OCI-M2 (cell line): ENCODE results near the gene FBXW8.

Source experiments
- DNase-seq: peaks from one replicate; lab custom pipeline; 2025; ENCODE audit not compliant: unreplicated experiment; lab: John Stamatoyannopoulos, UW

FBXW8 gene

DNA sequence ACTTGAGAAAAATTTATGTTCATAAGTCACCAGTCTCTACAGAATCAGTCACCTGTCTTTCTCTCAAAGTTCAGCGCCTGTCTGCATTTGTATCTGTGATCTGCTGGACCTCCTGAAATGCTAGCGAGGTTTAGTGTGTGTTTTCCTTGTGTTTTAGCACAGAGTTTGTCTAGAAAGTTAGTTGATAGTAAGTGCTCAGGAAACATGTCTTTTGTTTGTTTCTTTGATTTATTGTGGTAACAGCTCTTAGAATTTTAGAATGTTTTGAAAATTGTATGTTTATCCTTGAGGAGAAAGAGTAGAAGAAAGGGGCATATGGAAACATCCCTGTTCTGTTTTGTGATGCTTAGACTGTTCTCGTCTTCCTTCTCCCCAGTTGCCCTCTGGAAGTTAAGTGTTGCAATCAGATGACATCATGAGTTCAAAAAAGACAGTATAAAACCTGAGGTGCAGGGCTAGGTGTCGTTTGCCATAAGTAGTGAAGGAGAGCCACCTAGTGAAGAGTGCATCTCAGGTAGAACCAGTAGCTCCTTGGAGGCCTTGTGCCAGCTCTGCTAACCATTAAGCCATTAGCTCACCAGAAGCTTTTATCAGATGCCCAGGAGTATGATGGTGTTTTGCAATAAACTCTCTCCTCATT, 44.8 kb downstream of the FBXW8 start:
- DNase-seq = no peak

DNA sequence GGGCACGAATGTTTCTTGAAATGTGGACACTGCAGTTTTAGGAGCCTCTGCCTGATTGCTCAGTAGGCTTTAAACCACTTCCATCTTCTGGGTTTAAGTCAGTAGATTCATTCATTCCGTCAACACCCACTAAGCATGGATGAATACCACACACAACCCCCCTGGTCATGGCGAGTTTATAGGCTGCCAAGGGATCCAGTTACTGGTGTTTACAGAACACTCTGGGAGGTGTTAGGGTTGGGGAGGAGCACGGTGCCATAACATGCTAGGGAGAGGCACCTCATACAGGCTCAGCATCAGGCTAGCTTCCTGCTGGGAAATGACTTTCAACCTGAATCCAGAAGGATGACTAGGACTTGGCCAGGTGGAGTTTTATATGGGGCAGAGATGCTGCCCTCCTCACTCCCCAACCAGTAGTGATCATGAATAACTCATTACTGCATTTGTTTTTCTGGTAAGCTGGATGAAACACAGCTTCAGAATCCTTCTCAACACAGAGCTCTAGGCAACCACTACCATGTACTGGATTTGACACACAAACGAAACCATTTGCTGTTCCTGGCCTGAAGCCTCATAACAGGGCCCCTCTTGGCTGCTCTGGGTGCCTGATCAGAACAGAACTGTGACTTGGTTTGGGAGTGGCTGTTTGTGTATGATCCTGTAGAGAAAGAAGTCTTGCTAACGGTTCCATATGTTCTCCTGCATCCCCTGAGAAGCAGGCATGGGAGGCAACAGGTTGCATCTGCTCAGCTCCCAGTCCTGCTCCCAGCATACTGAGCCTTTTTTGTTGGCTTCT, 47.9 kb downstream of the FBXW8 start:
- DNase-seq = no peak

DNA sequence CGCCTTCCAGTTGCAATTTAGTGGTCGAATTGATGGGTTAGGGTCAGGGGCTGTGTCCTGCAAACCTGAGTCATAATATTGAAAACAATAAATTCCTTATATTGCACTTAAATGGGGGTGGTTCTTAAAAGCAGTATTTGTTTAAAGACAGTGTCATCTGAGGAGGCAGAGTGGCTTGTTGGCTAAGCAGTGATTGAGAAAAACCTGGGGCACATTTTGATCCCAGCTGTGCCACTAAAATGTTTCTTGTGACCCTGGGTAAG, 48.4 kb downstream of the FBXW8 start:
- DNase-seq = no peak

DNA sequence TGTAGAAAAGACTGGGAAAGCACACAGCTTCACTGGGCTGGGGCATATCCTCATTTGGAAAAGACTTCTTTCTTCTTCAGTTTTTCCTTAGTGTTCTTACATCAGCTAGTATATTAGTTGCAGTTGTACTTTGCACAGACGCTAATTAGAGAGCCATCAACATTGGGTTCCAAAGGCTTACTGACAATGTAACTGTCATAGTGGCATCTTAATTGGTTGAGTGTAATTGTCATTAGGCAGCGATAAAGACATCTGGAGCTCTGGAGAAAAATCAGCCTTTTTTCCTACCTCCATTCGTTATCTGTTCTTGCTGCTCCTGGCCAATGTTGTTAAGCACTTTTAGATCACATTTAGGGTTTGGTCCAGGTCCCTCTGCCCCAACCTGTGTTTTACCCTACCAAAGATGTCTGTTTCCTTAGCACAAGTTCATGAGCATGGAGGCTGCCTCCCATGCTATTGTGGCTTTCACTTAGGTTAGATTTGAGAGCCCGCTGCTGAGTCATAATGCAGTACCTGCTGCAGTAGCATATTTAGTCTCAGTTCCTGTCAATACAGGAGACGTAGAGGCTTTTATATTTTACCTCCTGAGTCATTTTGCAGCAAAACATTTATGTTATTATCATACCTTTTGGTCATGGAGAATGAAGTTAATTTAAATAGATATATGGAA, 49.2 kb downstream of the FBXW8 start:
- no peak for DNase-seq

DNA sequence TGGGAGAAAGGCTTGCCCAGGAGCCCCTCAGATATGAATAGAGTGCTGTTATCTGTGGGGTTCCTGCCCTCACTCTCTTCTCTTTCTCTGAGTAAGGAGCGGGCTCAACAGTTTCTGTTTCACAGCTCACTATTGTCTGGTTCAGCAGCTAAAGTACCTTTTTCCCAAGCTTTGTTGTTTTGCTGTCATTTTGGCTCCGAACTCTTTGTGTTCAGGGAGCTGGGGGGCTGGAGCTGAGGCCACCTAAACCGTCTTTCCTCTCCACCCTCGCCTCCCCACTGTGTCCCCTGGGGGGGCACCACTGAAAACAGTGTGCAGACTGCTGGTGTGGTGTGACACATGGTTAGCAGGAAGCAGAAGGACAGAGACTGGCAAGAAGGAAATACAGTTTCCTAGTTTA, 51.4 kb downstream of the FBXW8 start:
- DNase-seq = no peak

DNA sequence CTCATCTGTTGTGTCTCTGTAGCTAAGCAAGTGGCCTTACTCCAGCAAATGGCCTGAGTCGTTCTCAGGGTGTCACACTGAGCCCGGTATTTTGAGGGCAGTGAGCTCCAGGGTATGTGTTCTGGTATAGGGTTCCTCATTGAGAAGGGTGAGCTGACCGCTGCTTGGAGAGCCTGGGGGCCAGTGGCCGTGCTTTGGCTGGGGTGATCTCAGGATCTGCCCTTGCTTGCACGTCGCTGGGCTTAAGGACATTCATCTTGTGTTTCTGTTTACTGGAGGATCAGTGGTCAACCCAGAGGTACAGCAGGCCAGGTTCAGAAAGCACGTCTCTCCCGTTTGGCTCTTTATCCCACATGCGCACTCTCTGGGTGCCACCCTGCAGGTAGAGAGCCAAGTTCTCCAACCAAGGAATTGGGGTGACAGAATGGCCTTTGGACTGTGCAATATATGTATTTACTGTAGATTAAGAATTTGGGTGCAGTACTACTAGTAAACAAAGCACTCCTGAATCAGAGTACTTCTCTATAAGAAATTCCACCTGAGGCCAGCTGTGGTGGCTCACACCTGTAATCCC, 52.1 kb downstream of the FBXW8 start:
- no peak for DNase-seq

DNA sequence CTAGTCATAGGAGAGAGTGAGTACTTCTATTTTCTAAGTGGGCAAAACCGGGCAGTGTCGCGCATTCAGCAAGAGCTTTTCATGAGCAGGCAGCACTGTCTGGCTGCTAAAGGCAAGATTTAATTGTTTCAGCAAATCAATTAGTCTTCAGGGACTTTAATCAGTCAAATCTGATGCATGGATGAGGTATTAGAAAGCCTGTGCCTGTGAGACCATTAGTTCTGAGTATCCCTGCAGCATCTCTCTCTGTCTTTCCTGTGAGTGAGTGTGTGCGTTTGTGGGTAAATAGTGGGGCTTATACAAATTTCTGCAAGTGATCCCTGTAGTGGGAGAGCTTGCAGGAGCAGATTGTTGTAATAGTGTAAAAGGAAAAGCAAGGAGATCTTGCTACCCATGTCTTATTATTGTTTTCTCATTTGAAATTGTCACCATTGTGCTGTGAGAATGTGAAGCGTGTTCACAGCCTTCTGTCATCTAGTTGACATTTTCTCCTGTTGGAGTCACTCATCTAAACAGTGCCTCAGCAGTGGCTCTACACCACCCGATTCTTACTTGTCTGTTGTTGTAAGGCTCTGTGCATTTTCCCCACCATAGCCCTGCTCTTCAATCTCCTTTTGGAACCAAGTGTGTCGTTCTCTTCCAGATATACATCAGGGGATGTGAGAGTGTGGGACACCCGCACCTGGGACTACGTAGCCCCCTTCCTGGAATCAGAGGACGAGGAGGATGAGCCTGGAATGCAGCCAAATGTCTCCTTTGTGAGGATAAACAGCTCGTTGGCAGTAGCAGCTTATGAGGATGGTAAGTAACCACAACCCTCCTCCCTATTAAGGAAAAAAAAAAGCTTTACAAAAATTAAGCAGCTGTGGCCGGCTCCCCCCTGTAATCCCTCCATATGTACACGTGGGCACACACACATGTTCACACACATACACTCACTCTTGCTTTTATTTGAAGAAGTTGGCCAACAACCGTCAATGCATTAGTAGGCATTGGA, 53.6 kb downstream of the FBXW8 start:
- DNase-seq = no peak

DNA sequence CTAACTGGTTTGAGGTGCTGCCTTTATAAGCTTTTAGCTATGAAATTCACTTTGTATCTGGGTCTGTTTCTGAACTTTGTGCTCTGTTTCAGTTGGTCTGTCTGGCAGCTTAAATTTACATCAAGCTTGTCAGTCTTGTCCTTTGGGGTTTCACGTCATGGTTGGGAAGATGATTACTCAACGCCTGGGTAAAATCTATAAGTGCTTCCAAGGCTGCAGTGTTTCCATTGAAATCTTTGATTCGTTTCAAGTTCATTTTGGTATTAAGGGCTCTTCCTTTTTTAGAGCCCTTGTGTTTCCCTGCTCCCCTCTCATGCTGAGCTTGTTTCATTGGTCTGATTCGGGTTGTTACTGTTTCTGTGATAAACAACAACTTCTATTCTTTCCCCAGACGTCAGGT, 58.2 kb downstream of the FBXW8 start:
- no peak for DNase-seq

DNA sequence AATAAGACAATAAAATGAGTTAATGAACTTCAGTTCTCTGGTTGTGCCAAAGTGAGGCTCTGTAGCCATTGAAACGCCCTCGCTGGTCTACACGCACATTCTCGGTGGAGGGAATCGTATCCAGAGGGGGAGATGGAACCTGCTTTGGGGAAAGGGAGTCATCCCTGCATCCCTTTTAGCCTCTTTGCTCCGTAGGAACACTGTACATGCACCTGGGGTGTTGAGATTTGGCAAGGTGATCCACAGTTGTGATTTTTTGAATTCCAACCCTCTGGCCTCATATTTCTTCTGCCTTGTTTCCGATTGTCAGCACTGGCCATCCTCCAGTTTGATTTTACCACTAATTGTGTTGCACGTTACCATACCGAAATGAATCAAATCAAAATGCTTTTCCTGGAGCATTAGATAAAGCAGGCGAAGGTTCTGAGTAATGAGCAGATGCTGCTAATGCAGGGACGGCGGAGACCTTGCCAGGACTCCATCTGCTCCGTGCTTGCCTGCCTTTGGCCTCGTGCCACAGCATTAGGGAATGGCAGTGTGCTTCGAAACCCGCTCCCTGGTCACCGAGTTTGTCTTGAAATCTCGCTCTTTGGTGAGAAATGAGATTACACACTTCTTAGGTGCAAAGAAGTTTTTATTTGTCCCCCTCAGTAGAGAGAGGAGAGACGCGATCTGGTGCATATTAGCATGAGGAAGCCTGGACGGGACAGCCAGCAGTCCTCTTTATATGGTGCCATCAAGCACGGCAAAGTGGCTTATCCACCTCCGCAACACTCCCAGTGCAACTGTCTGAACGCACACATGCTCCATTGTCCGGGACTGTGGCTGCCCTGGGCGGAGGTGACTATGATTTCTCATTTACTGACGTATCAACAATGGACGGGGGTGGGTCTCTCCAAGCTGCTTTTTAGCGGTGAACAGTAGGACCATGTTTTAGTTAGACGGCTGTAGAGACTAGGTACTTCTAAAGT, 59.1 kb downstream of the FBXW8 start:
- DNase-seq = no peak

DNA sequence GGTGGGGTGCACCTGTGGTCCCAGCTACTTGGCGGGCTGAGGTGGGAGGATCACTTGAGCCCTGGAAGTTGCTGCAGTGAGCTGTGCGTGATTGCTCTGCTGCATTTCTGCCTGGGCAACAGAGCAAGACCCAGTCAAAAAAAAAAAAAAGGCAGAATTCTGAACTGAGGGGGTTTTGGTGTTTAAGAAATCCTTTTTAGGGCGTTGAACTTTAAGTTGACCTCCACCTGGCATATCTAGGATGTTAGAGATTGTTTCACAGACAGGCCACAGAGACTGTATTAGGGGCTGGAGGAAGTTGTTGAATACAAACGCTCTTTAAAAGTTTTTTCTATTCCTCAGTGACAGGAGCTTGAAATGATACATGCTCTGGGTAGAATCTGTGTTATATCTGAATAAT, 60.5 kb downstream of the FBXW8 start:
- DNase-seq = no peak

DNA sequence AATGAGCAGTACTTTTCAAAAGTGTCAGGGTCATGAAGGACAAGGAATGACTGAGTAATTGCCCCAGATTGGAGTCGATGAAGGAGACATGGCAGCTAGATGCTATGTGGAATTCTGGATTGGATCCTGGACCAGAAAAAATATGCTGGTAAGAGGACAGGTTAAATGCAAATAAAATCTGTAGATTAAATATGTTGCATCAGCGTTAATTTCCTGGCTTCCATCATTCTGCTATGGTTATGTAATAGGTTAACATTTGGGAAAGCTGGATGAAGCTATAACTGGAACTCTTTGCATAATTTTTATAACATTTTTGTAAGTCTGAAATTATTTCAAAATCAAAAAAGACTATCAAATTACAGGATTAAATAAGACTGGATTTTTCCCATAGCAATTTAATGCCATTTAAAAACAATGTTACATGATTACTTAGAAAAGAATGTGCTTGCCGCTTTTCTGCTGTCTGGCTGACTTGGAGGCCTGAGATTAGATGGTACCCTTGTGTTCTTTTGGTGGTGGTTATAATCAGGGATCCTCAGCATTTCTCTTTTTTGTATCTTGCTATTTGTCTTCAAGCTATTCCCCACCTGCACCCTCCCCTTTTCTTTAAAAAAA, 65.1 kb downstream of the FBXW8 start:
- DNase-seq = no peak

DNA sequence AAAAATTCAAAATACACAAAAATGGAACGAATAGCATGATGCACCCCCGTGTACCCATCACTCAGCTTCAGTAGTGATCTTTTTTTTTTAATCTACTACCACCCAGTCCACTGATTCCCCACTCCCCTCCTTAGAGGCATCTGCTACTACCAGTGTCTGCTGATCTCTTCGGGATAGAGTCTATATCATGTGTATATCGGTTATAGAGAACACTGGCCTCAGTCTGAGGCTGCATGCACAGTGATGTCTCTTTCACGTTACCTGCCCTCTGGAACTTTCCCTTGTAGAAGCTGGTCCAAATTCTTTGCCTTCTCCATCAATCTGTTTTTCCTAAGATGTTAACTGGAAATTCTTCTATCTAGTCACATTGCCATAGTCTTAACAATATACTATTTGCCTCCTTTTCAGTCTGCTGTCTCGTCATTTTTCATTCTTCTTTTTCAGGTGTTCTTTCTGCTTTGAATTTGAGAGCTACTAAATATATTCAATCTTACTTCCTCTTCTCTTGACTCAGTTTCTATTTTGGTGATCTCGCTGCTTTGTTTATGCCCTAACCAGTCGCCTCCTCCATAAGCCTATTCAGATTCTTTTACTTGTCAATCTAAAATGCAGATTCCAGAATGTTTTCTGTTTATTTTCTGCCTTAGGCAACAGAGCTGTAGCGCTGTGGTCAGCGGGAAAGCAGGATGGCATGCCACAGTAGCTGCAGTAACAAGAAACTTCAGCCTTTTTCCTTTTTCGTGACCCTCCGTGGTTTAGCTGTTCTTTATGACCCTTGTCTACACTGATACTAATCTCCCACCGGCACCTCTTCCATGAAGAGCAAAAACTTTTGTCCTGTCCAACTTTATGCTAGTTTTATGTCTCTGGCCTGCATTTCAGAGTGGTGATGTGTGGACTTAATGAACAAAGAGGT, 67.0 kb downstream of the FBXW8 start:
- DNase-seq = no peak

DNA sequence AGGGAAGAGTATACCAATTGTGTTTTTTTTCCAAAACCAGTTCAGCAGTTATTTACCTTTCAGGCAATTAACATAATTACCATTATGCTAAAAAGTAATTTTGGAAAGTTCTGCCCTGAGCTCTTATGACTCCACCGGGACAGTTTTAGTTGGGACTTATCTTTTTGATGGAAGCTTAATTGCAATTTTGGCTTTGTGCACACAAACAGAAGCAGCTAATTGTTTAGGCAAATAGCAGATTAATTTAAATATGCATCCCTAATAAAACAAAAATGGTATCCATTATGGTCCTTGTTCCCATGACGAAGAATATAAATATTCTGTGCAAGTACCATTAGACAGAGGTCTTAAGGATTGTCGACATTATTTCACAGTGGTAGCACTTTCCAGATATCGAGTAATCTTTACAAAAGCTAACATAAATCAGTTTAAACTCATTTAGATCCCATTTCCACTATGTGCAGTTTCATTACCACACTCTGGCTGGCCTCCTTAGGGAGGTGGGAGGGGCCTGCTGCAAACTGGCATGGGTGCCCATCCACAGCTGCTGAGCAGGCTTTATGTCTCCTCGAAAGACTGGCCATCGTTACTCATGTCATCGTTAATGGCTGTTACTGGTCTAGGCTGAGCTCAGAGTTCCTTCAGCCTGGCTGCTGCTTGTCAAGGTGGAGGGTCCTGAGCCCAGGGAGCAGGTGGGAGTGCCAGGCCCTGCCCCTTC, 68.2 kb downstream of the FBXW8 start:
- no peak for DNase-seq

DNA sequence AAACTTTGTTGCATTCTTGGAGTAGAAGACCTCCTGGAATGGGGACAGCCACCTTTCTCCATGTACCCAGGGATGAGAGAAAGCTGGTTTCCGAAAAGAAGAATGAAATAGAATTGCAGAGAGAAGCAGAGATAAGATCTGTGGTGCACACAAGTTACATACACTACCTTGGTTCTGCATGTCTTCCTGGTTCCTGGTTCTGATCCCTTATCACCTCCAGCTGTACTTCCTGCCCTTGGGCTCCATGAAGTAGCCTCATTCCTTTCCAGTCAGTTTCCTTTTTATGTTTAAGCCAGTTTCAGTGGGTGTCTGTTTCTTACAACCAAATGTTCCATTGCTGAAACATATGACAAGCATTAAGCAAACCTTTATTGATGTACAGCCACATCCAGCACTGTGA, 69.3 kb downstream of the FBXW8 start:
- DNase-seq = no peak

DNA sequence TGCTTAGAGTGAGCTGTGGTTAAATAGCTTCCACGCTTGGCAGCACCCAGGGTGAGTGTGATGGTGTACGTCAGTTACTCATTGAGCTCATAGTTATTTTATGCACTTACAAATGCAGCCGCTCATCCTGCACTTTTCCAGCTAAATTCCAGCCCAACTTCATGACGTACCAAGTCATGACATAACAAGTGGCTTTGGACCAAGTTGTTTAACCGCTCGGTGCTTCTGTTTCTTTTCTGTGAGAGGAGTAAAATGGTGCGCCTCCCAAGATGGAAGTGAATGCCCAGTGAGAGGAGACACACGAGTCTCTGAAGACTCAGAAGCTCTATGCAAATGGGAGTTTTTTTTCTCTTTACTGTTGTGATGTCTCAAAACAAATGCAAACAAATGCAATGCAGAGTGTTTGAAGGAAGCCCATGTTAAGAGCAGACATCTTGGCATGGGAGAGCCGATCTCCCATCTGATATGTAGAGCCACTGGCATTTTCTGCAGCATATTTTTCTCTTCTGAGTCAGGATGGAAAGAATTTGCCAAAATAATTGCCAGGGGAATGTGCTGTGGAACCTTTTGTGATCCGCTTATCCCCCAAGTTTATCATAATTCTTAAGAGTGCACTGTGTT, 72.2 kb downstream of the FBXW8 start:
- no peak for DNase-seq

DNA sequence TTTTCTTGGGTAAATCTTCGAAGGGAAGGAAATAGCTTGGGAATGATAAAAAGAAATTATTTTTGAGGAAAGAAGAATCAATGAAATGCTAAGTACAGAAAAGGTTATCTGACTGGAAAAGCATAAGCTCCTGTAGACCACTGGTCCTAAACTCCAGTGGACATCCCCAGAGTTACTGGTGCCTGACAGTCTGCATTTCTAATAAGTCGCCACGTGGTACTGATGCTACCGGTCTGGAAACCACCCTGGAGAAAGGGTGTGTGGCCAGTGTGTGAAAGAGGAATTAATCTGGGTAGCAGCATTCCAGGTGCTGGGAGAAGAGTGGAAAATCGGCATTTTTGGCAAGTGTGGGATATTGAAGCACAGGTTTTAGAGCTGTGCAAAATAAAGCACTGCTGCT, 73.3 kb downstream of the FBXW8 start:
- DNase-seq = no peak

DNA sequence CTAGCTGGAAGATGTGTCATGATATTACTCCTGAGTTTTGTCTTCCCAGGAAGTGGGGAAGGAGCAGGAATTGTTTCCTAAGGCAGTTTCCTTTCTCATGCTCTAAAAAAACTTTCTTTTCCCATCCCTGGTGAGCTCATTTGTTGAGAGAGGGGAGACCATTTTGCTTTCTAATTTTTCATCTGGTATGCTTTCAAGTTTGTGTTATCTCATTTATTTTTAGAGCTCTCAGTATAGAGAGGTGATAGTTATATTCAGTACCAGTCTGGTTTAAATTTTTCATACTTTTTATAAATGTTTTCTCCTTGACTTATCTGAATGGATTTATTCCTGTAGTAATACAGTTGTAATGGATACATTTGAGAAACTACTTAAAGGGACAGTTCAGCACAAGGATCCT, 79.6 kb downstream of the FBXW8 start:
- no peak for DNase-seq
